GM21576 (cell line): ENCODE measurements around the gene IQGAP3.
"Not testable (repeated sequence)": the region's sequence is repeated elsewhere in the genome, so short reads cannot be mapped to it uniquely, and the experiment has no call there.

Source experiments
- ATAC-seq: cut with Tn5 transposase; IDR thresholded peaks from one replicate; pipeline ENCODE4 v1.9.1; 2021; ENCODE audit warnings: mild to moderate bottlenecking, moderate library complexity; ENCODE audit not compliant: unreplicated experiment

The IQGAP3 gene, protein sequence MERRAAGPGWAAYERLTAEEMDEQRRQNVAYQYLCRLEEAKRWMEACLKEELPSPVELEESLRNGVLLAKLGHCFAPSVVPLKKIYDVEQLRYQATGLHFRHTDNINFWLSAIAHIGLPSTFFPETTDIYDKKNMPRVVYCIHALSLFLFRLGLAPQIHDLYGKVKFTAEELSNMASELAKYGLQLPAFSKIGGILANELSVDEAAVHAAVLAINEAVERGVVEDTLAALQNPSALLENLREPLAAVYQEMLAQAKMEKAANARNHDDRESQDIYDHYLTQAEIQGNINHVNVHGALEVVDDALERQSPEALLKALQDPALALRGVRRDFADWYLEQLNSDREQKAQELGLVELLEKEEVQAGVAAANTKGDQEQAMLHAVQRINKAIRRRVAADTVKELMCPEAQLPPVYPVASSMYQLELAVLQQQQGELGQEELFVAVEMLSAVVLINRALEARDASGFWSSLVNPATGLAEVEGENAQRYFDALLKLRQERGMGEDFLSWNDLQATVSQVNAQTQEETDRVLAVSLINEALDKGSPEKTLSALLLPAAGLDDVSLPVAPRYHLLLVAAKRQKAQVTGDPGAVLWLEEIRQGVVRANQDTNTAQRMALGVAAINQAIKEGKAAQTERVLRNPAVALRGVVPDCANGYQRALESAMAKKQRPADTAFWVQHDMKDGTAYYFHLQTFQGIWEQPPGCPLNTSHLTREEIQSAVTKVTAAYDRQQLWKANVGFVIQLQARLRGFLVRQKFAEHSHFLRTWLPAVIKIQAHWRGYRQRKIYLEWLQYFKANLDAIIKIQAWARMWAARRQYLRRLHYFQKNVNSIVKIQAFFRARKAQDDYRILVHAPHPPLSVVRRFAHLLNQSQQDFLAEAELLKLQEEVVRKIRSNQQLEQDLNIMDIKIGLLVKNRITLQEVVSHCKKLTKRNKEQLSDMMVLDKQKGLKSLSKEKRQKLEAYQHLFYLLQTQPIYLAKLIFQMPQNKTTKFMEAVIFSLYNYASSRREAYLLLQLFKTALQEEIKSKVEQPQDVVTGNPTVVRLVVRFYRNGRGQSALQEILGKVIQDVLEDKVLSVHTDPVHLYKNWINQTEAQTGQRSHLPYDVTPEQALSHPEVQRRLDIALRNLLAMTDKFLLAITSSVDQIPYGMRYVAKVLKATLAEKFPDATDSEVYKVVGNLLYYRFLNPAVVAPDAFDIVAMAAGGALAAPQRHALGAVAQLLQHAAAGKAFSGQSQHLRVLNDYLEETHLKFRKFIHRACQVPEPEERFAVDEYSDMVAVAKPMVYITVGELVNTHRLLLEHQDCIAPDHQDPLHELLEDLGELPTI (N-terminal part only)

GRCh38 chr1:156571919-156572662 lies at the start of gene IQGAP3:
IQGAP3 (minus strand) TSS chr1:156572565; CDS start chr1:156572529, 36 bp downstream.
- peak; percentile 71 for ATAC-seq

DNA sequence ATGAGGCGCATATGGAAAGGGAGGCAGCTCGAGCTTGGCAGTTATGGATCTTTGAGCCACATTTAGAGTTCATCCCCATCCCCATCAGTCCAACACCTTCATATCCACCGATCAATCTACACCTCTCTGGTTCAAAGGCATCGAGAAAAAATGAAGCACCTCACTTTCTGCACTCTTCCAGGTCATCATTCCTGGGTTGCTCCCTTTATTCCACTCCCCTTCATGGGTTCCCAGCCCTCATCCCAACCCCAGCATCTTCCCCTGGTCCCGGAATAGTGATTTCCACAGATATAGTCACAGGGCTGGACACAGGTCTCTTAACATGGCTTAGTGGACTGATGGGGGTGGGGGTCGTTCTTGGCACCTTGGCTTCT lies 47.2 kb upstream of the IQGAP3 start:
- ATAC-seq = no peak

- no peak for ATAC-seq
Observed at GRCh38 chr1:156618853-156619581, 46.7 kb upstream of the IQGAP3 start, which contains the start of gene HAPLN2. HAPLN2 (plus strand) TSS chr1:156619415; CDS start chr1:156623491, 4,076 bp downstream.

GRCh38 chr1:156616463-156616862 lies 44.1 kb upstream of the IQGAP3 start:
- ATAC-seq = no peak

- no peak for ATAC-seq
Observed at GRCh38 chr1:156615946-156616345, 43.6 kb upstream of the IQGAP3 start.

- no peak for ATAC-seq
Observed at GRCh38 chr1:156612666-156613065, 40.3 kb upstream of the IQGAP3 start.

DNA sequence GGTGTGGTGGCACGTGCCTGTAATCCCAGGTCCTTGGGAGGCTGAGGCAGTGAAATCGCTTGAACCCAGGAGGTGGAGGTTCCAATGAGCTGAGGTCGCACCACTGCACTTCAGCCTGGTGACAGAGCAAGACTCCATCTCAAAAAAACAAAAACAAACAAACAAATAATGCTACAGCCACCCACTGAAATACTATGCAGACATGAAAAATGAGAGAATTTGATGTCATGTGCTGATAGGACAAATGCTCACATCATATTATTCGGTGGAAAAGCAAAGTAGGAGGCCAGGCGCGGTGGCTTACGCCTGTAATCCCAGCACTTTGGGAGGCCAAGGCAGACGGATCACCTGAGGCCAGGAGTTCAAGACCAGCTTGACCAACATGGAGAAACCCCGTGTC lies 37.7 kb upstream of the IQGAP3 start:
- ATAC-seq = not testable (repeated sequence)

- ATAC-seq = peak; percentile 50
Observed at GRCh38 chr1:156608981-156609380, 36.6 kb upstream of the IQGAP3 start.

DNA sequence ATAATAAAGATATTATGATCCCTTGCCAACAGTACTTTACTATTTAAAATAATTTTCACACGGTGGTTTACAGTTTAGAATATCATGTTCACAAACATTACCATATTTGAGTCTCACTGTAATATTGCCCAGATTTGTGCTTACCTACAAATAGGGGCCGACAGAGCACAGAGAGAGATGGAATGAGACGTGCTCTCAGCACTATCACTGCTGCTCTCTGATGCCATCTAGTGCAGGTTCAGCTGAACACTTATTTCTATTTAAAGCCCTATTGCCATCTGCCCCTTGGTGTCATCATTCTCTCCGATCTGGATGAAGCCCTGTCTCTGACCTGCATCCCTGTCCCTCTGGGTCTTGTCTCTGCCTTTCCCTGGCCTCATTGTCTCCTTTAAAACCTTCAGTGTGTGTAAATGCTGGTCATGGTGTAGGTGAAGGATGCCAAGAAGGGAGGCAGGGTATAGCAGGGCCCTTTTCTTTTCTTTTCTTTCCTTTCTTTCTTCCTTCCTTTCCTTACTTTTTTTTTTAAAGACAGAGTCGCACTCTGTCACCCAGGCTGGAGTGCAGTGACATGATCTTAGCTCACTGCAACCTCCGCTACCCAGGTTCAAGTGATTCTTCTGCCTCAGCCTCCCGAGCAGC lies 35.8 kb upstream of the IQGAP3 start:
- no peak for ATAC-seq

DNA sequence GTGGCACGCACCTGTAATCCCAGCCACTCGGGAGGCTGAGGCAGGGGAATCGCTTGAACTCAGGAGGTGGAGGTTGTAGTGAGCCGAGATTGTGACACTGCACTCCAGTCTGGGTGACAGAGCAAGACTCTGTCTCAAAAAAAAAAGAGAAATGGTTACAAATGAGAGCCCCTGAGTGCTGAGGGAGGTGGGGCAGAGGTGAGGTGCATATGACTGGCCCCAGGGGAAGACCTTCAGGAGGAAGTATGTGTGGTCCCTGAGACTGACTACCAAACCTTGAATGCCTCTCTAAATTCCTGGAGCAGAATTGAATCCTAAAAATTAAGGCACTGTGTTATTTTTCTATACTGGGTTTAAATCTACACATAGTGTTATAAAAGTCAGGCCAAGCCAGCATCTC lies 35.0 kb upstream of the IQGAP3 start:
- ATAC-seq = not testable (repeated sequence)

DNA sequence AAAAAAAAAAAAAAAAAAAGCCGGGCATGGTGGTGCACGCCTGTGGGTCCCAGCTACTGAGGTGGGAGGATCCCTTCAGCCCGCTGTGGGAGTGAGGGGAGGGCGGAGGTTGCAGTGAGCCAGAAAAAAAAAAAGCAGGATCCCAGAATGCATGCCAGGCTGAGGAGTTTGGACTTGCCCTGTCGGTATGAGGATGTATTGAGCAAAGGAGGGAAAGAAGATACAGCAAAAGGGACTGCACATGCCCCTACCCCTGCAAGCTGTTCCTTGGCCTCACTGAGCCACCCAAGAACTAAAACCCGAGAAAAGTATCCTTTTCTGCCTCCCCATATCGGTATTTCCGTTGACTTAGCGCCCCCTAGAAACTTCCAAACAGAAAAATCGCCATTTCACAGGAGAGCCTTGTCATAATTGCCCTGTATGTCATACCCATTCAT lies 30.2 kb upstream of the IQGAP3 start:
- ATAC-seq = no peak

- no peak for ATAC-seq
Observed at GRCh38 chr1:156601892-156602291, 29.5 kb upstream of the IQGAP3 start.

GRCh38 chr1:156601122-156601830 lies 28.9 kb upstream of the IQGAP3 start, which contains the start of gene GPATCH4:
GPATCH4 (minus strand) TSS chr1:156601479.
- no peak for ATAC-seq

GRCh38 chr1:156600733-156601121 lies 28.4 kb upstream of the IQGAP3 start:
- no peak for ATAC-seq

DNA sequence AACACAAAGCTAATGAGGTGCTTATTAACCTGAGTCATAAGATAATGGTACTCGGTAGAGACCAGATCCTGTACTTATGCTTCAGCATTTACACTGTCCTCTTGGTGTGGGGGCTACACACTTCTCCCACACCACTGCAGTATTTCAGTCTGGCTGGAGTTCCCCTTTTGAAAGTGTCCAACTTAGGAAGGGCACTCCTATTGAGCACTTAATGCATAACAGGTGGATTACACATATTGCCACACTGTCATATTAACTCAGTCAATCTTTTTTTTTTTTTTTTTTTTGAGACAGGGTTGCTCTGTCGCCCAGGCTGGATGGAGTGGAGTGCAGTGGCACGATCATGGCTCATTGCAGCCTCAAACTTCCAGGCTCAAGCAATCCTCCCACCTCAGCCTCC lies 27.4 kb upstream of the IQGAP3 start:
- no peak for ATAC-seq

DNA sequence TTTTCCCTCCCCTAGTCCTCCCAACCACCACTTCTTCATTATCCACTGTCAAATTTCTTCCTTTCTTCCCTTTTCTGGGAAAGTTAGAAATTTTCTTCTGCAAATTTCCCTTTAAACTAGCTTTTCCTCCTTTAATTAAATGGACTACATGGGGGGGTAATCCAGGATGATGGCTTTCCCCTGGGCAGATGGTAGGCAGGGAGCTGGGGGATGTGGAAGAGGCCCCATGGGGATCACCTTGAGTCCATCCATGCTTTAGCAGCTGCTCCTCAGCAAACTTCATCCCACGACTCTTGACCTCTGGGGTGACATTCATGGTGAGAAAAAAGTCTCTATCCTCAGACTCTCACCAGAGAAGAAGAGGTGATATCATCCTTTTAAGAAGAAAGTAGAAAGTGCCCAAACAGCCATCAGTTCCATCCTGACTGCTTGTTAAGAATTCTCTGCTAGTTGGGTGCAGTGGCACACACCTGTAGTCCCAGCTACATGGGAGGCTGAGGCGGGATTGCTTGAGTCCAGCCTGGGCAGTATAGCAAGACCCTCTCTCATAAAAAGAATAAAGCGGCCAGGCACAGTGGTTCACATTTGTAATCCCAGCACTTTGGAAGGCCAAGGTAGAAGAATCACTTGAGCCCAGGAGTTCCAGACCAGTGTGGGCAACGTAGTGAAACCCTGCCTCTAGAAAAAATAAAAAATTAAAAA lies 26.5 kb upstream of the IQGAP3 start:
- ATAC-seq = no peak

DNA sequence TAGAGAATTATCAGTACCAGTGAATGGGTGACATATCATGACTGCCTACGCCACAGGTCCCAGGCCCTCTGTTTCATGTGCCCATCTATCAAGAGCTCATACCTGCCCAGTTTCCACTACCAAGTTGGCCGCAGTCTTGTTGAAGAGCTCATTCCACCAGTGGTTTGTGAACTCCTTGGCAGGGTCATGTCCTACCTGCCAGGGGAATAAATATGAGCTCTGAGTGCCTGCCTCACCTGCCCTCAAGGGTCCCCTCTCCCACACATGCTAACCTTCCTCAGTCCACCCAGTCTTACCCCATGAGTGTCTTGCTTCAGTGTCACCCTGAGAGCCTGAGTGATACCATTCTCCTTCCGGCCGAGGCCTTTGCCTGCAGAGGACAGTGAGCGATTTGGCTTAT lies 25.8 kb upstream of the IQGAP3 start:
- ATAC-seq = no peak

- ATAC-seq = no peak
Observed at GRCh38 chr1:156596426-156596825, 24.1 kb upstream of the IQGAP3 start.
